Vagina (tissue), 2 donors: Measurements from ENCODE around the gene HERC2.
"Not testable (repeated sequence)": the region's sequence is repeated elsewhere in the genome, so short reads cannot be mapped to it uniquely, and the experiment has no call there.

ENCODE experiments used
- CTCF ChIP-seq, 3 experiments: fragments of 450-650 bp in 2 of 3; fragments of 200-600 bp in 1 of 3; sonication (generic) in 1 of 3; IDR thresholded peaks; one replicate each; pipeline ENCODE4 v1.5.1; 2017 to 2019; ENCODE audit warnings: antibody characterized with exemption in 3 of 3, mild to moderate bottlenecking in 2 of 3, moderate library complexity in 2 of 3
- POLR2A ChIP-seq, 2 donors: fragments of 450-650 bp; IDR thresholded peaks; one replicate each; pipeline ENCODE4 v1.6.1; 2017; ENCODE audit warnings: antibody characterized with exemption in 2 of 2, mild to moderate bottlenecking in 2 of 2, moderate library complexity in 2 of 2
- POLR2AphosphoS5 ChIP-seq, 2 donors: sonication (generic); formaldehyde crosslinking; IDR thresholded peaks; one replicate each; pipeline ENCODE4 v1.9.0; 2017; ENCODE audit warnings: antibody characterized with exemption in 2 of 2, mild to moderate bottlenecking in 2 of 2, low read depth in 1 of 2; ENCODE audit not compliant: insufficient read depth in 1 of 2

GRCh38 chr15:28296814-28297213 is 25.2 kb downstream of the HERC2 start:
- TF ChIP-seq POLR2A (IDR thresholded peaks at IDR 0.05); CTCF (IDR thresholded peaks at IDR 0.05); POLR2AphosphoS5 (IDR thresholded peaks at IDR 0.05; ENCODE audit: insufficient read depth in 1 of 2, low read depth in 1 of 2): not testable (repeated sequence)
